Measurements from ENCODE around the gene RIMKLB.

GRCh38 chr12:8828257-8829124, 130.7 kb downstream of the RIMKLB start:
- TF ChIP-seq, protein P1, sequence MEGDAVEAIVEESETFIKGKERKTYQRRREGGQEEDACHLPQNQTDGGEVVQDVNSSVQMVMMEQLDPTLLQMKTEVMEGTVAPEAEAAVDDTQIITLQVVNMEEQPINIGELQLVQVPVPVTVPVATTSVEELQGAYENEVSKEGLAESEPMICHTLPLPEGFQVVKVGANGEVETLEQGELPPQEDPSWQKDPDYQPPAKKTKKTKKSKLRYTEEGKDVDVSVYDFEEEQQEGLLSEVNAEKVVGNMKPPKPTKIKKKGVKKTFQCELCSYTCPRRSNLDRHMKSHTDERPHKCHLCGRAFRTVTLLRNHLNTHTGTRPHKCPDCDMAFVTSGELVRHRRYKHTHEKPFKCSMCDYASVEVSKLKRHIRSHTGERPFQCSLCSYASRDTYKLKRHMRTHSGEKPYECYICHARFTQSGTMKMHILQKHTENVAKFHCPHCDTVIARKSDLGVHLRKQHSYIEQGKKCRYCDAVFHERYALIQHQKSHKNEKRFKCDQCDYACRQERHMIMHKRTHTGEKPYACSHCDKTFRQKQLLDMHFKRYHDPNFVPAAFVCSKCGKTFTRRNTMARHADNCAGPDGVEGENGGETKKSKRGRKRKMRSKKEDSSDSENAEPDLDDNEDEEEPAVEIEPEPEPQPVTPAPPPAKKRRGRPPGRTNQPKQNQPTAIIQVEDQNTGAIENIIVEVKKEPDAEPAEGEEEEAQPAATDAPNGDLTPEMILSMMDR (IDR thresholded peaks at IDR 0.05 in 2 of 3, conservative IDR thresholded peaks at IDR 0.05 in 1 of 3; ENCODE audit: borderline replicate concordance in 1 of 3, insufficient read depth in 1 of 3, low read depth in 2 of 3, low read length in 2 of 3): no peak
- TF ChIP-seq EZH2phosphoT487 (IDR thresholded peaks at IDR 0.05; ENCODE audit: borderline replicate concordance) (no peak), YY1 (IDR thresholded peaks at IDR 0.05; ENCODE audit: extremely low read depth, insufficient replicate concordance, low read depth, low read length) (no peak), POLR2A (IDR thresholded peaks at IDR 0.05; ENCODE audit: borderline replicate concordance, extremely low read depth, insufficient read depth, insufficient read length) (no peak), CEBPB (IDR thresholded peaks at IDR 0.05; ENCODE audit: low read depth) (no peak), JUND (IDR thresholded peaks at IDR 0.05) (no peak), ATF3 (IDR thresholded peaks at IDR 0.05) (no peak), EZH2 (IDR thresholded peaks at IDR 0.05) (no peak), REST (IDR thresholded peaks at IDR 0.05; ENCODE audit: low read depth) (no peak), SP1 (IDR thresholded peaks at IDR 0.05; ENCODE audit: low read depth) (no peak), ZFX (IDR thresholded peaks at IDR 0.05) (no peak), EGR1 (IDR thresholded peaks at IDR 0.05; ENCODE audit: low read depth) (no peak)

Data from HCT116 (cell line).